ENCODE measurements around the gene IMP3. TPM values are rescaled to one million over a fixed set of nuclear protein-coding genes. Genes with fewer than 3 reads are reported as not detected.
A peak's percentile ranks its signal among the peaks of the same experiment; 100 is the strongest.

IMP3 gene
- total and polyA plus RNA-seq, 2 experiments from 2014 or later = 105 to 116 TPM

- TF ChIP-seq CTCF (IDR thresholded peaks at IDR 0.05; ENCODE audit: low read depth, low read length) = no peak
- Histone ChIP-seq H3K27me3 (no peaks in the 10 kb centered on the region), H3K4me3 (no peak overlapping the region), H3K36me3 (peaks cover 29% of the 10 kb centered on the region), H3K4me1 (ENCODE audit: low read depth) (no peaks in the 10 kb centered on the region), H3K27ac (no peak overlapping the region), H3K9me3 (ENCODE audit: low read depth) (no peaks in the 10 kb centered on the region)
- DNase-seq (ENCODE audit: low read depth in 1 of 2, low spot score in 1 of 2) = no peak
Observed at GRCh38 chr15:75606026-75606425, 34.0 kb downstream of the IMP3 start.

- no peaks in the 10 kb centered on the region for H3K9me3 ChIP-seq (ENCODE audit: low read depth)
- no peak overlapping the region for H3K27ac ChIP-seq
- H3K27me3 ChIP-seq = no peaks in the 10 kb centered on the region
- H3K4me1 ChIP-seq (ENCODE audit: low read depth) = no peaks in the 10 kb centered on the region
- H3K4me3 ChIP-seq = no peak overlapping the region
- no peak for TF ChIP-seq CTCF (IDR thresholded peaks at IDR 0.05; ENCODE audit: low read depth, low read length)
- DNase-seq (ENCODE audit: low read depth in 1 of 2, low spot score in 1 of 2) = no peak
- H3K36me3 ChIP-seq = peaks cover 7% of the 10 kb centered on the region
Observed at GRCh38 chr15:75599401-75599800, 40.6 kb downstream of the IMP3 start.

GRCh38 chr15:75598361-75598760 is 41.7 kb downstream of the IMP3 start:
- H3K4me3 ChIP-seq = no peak overlapping the region
- no peaks in the 10 kb centered on the region for H3K4me1 ChIP-seq (ENCODE audit: low read depth)
- peaks cover 7% of the 10 kb centered on the region for H3K36me3 ChIP-seq
- H3K27me3 ChIP-seq = no peaks in the 10 kb centered on the region
- no peak overlapping the region for H3K27ac ChIP-seq
- TF ChIP-seq CTCF (IDR thresholded peaks at IDR 0.05; ENCODE audit: low read depth, low read length) = no peak
- DNase-seq (ENCODE audit: low read depth in 1 of 2, low spot score in 1 of 2) = no peak
- no peaks in the 10 kb centered on the region for H3K9me3 ChIP-seq (ENCODE audit: low read depth)

- Histone ChIP-seq H3K27me3 (no peaks in the 10 kb centered on the region), H3K27ac (no peak overlapping the region), H3K36me3 (peaks cover 7% of the 10 kb centered on the region), H3K9me3 (ENCODE audit: low read depth) (no peaks in the 10 kb centered on the region), H3K4me1 (ENCODE audit: low read depth) (no peaks in the 10 kb centered on the region), H3K4me3 (no peak overlapping the region)
- DNase-seq (ENCODE audit: low read depth in 1 of 2, low spot score in 1 of 2) = peak in 1 of 2 donors; percentile 45
- peak; percentile 59 for TF ChIP-seq CTCF (IDR thresholded peaks at IDR 0.05; ENCODE audit: low read depth, low read length)
Observed at GRCh38 chr15:75597667-75598341, 42.2 kb downstream of the IMP3 start.

GRCh38 chr15:75596703-75597345 is 43.2 kb downstream of the IMP3 start:
- Histone ChIP-seq H3K36me3 (peaks cover 7% of the 10 kb centered on the region), H3K27ac (no peak overlapping the region)
- no peak for TF ChIP-seq CTCF (IDR thresholded peaks at IDR 0.05; ENCODE audit: low read depth, low read length)

More at GRCh38 chr15:75596703-75597345, 43.2 kb downstream of the IMP3 start:
- peaks cover 4% of the 10 kb centered on the region for H3K4me1 ChIP-seq (ENCODE audit: low read depth)
- H3K27me3 ChIP-seq = no peaks in the 10 kb centered on the region
- no peak overlapping the region for H3K4me3 ChIP-seq
- no peaks in the 10 kb centered on the region for H3K9me3 ChIP-seq (ENCODE audit: low read depth)
- no peak for DNase-seq (ENCODE audit: low read depth in 1 of 2, low spot score in 1 of 2)

All from cardiac muscle cell (in vitro differentiated cells and primary cell).